Heart left ventricle (tissue), 13 donors: Measurements from ENCODE around the gene NAA38.

Experiments used
- CTCF ChIP-seq, 12 donors: fragments of 200-600 bp; sonication (generic) in 4 of 12; IDR thresholded peaks; one replicate each; pipeline versions ENCODE4 v1.5.0 to v1.8.0; 2018 to 2022; ENCODE audit warnings: antibody characterized with exemption in 12 of 12, mild to moderate bottlenecking in 5 of 12
- POLR2A ChIP-seq, 2 donors: fragments of 450-650 bp; IDR thresholded peaks; one replicate each; pipeline ENCODE4 v1.6.1; 2017; ENCODE audit warnings: antibody characterized with exemption in 2 of 2, mild to moderate bottlenecking in 2 of 2, moderate library complexity in 2 of 2
- donor health status: ischemic (EF 13 %, LVEDD 7.1; RV severe dilation, severe dysfunction).
- donor health status: DM: no; HTN: yes; CAD: no.
- donor health status: DM: no; HTN: no; CAD: no.
- donor health status: ischemic (EF 25% LVEDD 6.9; RV normal size, moderate dysfunction).
- donor health status: ischemic (EF 25% LVEDD 5.7; RV mildly dilated, moderate dysfunction).
- donor health status: ischemic (EF 35%, LVEDD 5.7; RV mildly dilated, moderate dysfunction).
- donor health status: nonischemic (EF 11% LVEDD 7.7; RV severe dilation, severe dysfunction).
- donor health status: DM: yes; HTN: yes; CAD: no.
- donor health status: PGD.
- donor health status: ischemic (EF 29% LVEDD 5.4; RV normal size, mild dysfunction).
- donor health status: nonischemic (EF 23%, LVEDD 6.1; RV moderate dilation, normal function).

DNA sequence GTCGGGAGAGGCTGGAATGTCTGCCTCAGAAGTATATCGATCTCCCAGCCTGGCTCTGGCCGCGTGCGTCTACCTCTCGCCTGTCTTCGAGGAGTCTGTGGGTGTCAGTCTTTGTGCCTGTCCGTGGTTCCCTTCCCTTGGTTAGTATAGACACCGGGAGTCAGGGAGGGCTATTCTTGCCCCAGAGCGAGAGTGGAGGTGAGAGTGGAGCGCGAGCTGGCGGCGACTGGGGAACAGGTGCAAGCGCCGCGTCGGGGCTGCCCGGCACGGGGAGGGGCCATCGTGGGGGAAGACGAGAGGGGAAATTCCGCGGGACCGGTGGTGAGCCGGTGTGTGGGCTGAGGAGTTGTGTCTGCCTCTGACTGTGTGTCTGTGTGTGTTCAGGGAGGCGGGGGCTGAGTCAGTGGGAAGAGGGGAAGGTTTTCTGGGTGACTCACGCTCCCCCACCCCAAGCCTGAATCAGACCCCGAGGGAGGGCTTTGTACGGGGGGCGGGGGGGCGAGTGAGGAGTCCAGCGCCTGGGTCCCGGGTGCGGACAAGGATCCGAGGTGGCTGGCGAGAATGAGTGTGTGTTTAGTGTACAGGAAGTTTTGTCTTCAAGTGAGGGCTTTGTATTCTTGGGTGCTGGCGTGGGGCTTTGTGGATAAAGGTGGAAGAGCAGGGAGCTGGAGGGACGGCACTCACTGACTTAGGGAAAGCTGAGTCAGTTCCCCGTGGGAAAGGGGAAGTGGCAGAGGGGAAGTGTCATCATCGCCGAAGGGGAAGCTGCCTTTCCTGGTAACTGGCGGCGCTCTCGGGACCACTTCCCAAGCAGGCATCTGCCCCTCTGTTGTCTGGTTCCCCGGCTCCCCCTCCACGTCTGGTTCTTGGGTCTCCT is 14.7 kb downstream of the NAA38 start:
- TF ChIP-seq CTCF (IDR thresholded peaks at IDR 0.05) (no peak), POLR2A (IDR thresholded peaks at IDR 0.05) (peak in 1 of 2 donors; percentile 40)
